ENCODE data around the gene SFRP4. TPM values are rescaled to one million over a fixed set of nuclear protein-coding genes. Genes with fewer than 3 reads are reported as not detected.

Gene SFRP4
- total RNA-seq: 10 to 100 TPM in 1 of 2 donors, 1 to 10 TPM in 1; 3.2 to 25.3 TPM

DNA sequence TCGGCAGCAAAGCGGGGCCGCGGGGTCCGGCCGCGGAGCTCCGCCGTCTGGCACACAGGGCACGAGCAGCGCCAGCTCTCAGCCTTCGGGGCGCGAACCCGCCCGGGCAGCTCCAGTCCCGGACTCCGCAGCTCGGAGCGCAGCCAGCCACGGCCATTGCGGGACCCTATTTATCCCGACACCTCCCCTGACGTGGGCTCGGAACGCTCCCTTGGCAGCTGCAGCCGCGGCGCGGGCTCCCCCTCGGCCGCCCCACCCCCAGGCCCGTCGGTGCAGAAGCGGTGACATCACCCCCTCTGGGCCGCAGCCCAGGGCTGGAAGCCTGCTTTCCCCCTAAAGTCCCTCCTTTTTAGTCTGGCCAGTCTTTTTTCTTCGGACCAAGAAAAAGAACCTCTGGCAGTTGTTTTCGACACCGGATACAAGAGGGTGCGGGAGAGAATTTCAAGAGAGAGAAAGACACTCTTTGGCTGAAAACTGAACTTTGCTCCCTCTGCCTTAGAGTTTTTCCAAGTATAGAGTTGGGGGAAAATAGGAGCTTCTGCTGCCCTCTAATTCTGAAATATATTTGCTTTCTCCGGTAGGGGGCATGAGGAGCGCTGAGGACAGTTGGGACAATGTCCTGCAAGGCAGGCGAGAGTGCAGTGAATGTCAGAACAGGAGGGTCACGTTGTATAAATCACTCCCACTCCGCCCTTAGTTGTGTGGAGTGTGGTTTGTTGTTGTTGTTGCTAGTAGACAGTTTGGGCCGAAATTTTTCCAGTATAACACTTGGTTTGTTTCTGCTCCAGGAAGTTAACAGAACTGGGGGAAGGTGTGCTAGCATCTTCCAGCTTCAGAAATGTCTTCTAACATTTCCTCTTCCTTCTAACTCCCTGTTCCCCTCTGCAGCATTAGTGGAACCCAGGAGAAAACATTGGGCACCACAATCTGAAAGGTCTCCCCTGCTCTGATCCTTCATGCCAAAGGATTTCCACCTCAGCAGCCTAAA, at the start of gene SFRP4:
Gene SFRP4 (minus strand): TSS at position 145 of the 988 bp plus-strand sequence. CDS start 280 bp downstream, outside the sequence.
- H3K4me1 ChIP-seq (replicated peaks): peaks cover 4% of the 10 kb centered on the region
- H3K9me3 ChIP-seq: no peaks in the 10 kb centered on the region
- no peaks in the 10 kb centered on the region for H3K27me3 ChIP-seq (replicated peaks; ENCODE audit: insufficient read depth)
- no peaks in the 10 kb centered on the region for H3K36me3 ChIP-seq
- H3K27ac ChIP-seq: peak within 1 kb of the TSS; percentile 39 to 62
- peak within 1 kb of the TSS; percentile 36 to 42 for H3K4me3 ChIP-seq
- intact Hi-C loops (cut with DNase I): loop anchor here (5.0 kb wide), 2 partner anchors 85 to 190 kb away; no protein-coding TSS in a partner anchor
- 2% methylated on average over 45 of the region's 46 CpGs for WGBS
- TF ChIP-seq, protein P1, sequence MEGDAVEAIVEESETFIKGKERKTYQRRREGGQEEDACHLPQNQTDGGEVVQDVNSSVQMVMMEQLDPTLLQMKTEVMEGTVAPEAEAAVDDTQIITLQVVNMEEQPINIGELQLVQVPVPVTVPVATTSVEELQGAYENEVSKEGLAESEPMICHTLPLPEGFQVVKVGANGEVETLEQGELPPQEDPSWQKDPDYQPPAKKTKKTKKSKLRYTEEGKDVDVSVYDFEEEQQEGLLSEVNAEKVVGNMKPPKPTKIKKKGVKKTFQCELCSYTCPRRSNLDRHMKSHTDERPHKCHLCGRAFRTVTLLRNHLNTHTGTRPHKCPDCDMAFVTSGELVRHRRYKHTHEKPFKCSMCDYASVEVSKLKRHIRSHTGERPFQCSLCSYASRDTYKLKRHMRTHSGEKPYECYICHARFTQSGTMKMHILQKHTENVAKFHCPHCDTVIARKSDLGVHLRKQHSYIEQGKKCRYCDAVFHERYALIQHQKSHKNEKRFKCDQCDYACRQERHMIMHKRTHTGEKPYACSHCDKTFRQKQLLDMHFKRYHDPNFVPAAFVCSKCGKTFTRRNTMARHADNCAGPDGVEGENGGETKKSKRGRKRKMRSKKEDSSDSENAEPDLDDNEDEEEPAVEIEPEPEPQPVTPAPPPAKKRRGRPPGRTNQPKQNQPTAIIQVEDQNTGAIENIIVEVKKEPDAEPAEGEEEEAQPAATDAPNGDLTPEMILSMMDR (IDR thresholded peaks at IDR 0.05): peak; percentile 12 to 68 (median 60)
- no peak for TF ChIP-seq POLR2AphosphoS5 (IDR thresholded peaks at IDR 0.05)
- DNase-seq (ENCODE audit: low spot score): no peak

DNA sequence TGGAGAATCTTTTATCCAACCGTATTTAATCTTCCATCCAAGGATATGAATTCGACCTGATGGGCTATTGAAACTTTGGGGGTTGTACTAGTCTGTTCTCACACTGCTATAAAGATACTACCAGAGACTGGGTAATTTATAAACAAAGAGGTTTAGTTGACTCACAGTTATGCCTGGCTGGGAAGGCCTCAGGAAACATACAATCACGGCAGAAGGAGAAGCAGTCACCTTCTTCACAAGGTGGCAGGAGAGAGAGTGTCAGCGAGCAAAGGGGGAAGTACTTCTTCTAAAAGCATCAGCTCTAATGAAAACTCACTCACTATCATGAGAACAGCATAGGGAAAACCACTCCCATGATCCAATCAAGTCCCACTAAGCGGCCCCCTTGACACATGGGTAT, 47.6 kb upstream of the SFRP4 start:
- intact Hi-C loops (cut with DNase I): no loop called here
- WGBS: 87% methylated on average over 5 of the region's 5 CpGs
- H3K4me3 ChIP-seq: no peak overlapping the region

DNA sequence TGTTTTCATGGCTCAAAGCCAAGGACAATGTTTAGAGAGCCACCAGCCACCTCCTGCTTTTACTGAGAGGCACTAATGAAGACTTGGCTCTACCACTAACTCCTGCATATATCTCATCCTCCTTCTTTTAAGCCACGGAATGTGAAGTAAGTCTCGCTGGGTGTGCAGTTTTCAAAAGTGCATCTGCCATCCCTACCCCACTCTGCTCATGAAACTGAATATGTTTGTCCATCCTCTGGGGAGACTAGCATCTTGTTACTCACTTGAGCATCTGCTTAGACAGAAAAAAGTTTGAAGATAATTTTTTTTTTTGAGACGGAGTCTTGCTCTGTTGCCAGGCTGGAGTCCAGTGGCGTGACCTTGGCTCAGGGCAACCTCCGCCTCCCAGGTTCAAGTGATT, 44.6 kb upstream of the SFRP4 start:
- TF ChIP-seq, protein P1 (IDR thresholded peaks at IDR 0.05): no peak
- TF ChIP-seq POLR2AphosphoS5 (IDR thresholded peaks at IDR 0.05) (no peak), POLR2A (IDR thresholded peaks at IDR 0.05) (no peak)
- Histone ChIP-seq H3K4me1 (replicated peaks) (no peaks in the 10 kb centered on the region), H3K27ac (no peak overlapping the region), H3K4me3 (no peak overlapping the region), H3K9me3 (no peaks in the 10 kb centered on the region), H3K36me3 (no peaks in the 10 kb centered on the region), H3K27me3 (replicated peaks; ENCODE audit: insufficient read depth) (no peaks in the 10 kb centered on the region)
- DNase-seq (ENCODE audit: low spot score): no peak
- 88% methylated on average over 5 of the region's 5 CpGs for WGBS
- intact Hi-C loops (cut with DNase I): no loop called here

More for the DNA sequence above, 47.6 kb upstream of the SFRP4 start:
- TF ChIP-seq, protein P1 (IDR thresholded peaks at IDR 0.05): no peak
- TF ChIP-seq POLR2A (IDR thresholded peaks at IDR 0.05): no peak
- Histone ChIP-seq H3K4me1 (replicated peaks) (no peaks in the 10 kb centered on the region), H3K27ac (no peak overlapping the region), H3K36me3 (no peaks in the 10 kb centered on the region), H3K27me3 (replicated peaks; ENCODE audit: insufficient read depth) (no peaks in the 10 kb centered on the region), H3K9me3 (no peaks in the 10 kb centered on the region)
- DNase-seq (ENCODE audit: low spot score): no peak

DNA sequence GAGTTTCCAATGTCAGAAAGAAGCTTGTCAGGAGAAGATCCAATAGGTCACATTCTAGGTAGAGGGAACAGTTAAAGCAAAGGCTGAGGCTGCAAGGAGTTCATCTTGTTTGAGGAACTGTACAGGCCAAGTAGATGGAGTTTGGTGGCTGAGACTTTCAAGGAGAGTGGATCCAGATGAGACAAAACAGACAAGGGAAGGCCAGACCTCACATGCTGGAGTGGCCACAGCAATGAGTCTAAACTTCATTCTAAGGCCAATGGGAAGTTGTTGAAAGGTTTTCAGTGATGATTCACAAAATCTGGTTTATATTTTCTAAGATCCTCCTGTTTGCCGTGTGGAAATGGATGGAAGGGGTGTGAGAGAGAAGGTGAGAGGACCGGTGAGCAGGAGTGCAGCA, 43.9 kb upstream of the SFRP4 start:
- TF ChIP-seq POLR2A (IDR thresholded peaks at IDR 0.05) (no peak), POLR2AphosphoS5 (IDR thresholded peaks at IDR 0.05) (no peak)
- TF ChIP-seq, protein P1 (IDR thresholded peaks at IDR 0.05): no peak
- no peak overlapping the region for H3K4me3 ChIP-seq
- intact Hi-C loops (cut with DNase I): no loop called here
- no peak overlapping the region for H3K27ac ChIP-seq
- no peaks in the 10 kb centered on the region for H3K9me3 ChIP-seq
- no peaks in the 10 kb centered on the region for H3K4me1 ChIP-seq (replicated peaks)
- H3K36me3 ChIP-seq: no peaks in the 10 kb centered on the region
- 93% methylated on average over 2 of the region's 2 CpGs for WGBS
- DNase-seq (ENCODE audit: low spot score): no peak
- H3K27me3 ChIP-seq (replicated peaks; ENCODE audit: insufficient read depth): no peaks in the 10 kb centered on the region

Measured in prostate gland (tissue), 2 donors.